CMK (cell line): Measurements from ENCODE around the gene HMG20B.

Source experiments
- DNase-seq: peaks from one replicate; pipeline ENCODE4 v3.0.0-alpha.2; 2010; ENCODE audit warnings: low read depth

HMG20B gene

GRCh38 chr19:3620817-3621547 is 48.2 kb downstream of the HMG20B start:
- no peak for DNase-seq

- no peak for DNase-seq
Observed at GRCh38 chr19:3621689-3622088, 48.9 kb downstream of the HMG20B start.

GRCh38 chr19:3622224-3622623 is 49.5 kb downstream of the HMG20B start:
- no peak for DNase-seq

GRCh38 chr19:3623716-3624115 is 51.0 kb downstream of the HMG20B start:
- no peak for DNase-seq

- DNase-seq: no peak
Observed at GRCh38 chr19:3625996-3626472, 53.3 kb downstream of the HMG20B start.

GRCh38 chr19:3626473-3627350 is 54.0 kb downstream of the HMG20B start, which contains the start of gene CACTIN:
CACTIN (minus strand) TSS chr19:3626790; CDS start chr19:3626762, 28 bp downstream.
- peak; percentile 96 for DNase-seq

GRCh38 chr19:3627351-3627723 is 54.6 kb downstream of the HMG20B start:
- no peak for DNase-seq
